ENCODE results near the gene EMP2.
"Not testable (repeated sequence)": the region's sequence is repeated elsewhere in the genome, so short reads cannot be mapped to it uniquely, and the experiment has no call there.

Gene EMP2

GRCh38 chr16:10514369-10515055 lies 65.9 kb downstream of the EMP2 start:
- H3K4me3 ChIP-seq (ENCODE audit: low read length) = no peak overlapping the region

GRCh38 chr16:10511829-10512228 lies 68.6 kb downstream of the EMP2 start:
- TF ChIP-seq CTCF (conservative IDR thresholded peaks at IDR 0.05; ENCODE audit: low read length) = no peak
- DNase-seq (ENCODE audit: low read depth) = no peak

More at GRCh38 chr16:10514369-10515055, 65.9 kb downstream of the EMP2 start:
- peak; percentile 60 for TF ChIP-seq CTCF (conservative IDR thresholded peaks at IDR 0.05; ENCODE audit: low read length)
- DNase-seq (ENCODE audit: low read depth) = peak; percentile 70

GRCh38 chr16:10510279-10510678 lies 70.1 kb downstream of the EMP2 start:
- no peak for DNase-seq (ENCODE audit: low read depth)
- H3K4me3 ChIP-seq (ENCODE audit: low read length) = no peak overlapping the region
- no peak for TF ChIP-seq CTCF (conservative IDR thresholded peaks at IDR 0.05; ENCODE audit: low read length)

More at GRCh38 chr16:10511829-10512228, 68.6 kb downstream of the EMP2 start:
- H3K4me3 ChIP-seq (ENCODE audit: low read length) = no peak overlapping the region

GRCh38 chr16:10509534-10510025 lies 70.8 kb downstream of the EMP2 start:
- H3K4me3 ChIP-seq (ENCODE audit: low read length) = no peak overlapping the region
- DNase-seq (ENCODE audit: low read depth) = peak; percentile 83
- TF ChIP-seq CTCF (conservative IDR thresholded peaks at IDR 0.05; ENCODE audit: low read length) = peak; percentile 84

GRCh38 chr16:10505286-10505685 lies 75.1 kb downstream of the EMP2 start:
- DNase-seq (ENCODE audit: low read depth) = not testable (repeated sequence)

GRCh38 chr16:10504404-10504885 lies 76.0 kb downstream of the EMP2 start:
- TF ChIP-seq CTCF (conservative IDR thresholded peaks at IDR 0.05; ENCODE audit: low read length) = no peak
- H3K4me3 ChIP-seq (ENCODE audit: low read length) = no peak overlapping the region
- no peak for DNase-seq (ENCODE audit: low read depth)

More at GRCh38 chr16:10505286-10505685, 75.1 kb downstream of the EMP2 start:
- H3K4me3 ChIP-seq (ENCODE audit: low read length) = not testable (repeated sequence)

- no peak for TF ChIP-seq CTCF (conservative IDR thresholded peaks at IDR 0.05; ENCODE audit: low read length)
- no peak for DNase-seq (ENCODE audit: low read depth)
- H3K4me3 ChIP-seq (ENCODE audit: low read length) = no peak overlapping the region
Observed at GRCh38 chr16:10502776-10503175, 77.6 kb downstream of the EMP2 start.
